ENCODE results near the gene FDX2. TPM values are rescaled to one million over a fixed set of nuclear protein-coding genes. Genes with fewer than 3 reads are reported as not detected.

The FDX2 gene
- total and polyA plus RNA-seq, 2 of the 13 experiments (the other 11 are each of a cell fraction or from before 2014, with no cell fraction given), result 21.0 to 24.7 TPM

DNA sequence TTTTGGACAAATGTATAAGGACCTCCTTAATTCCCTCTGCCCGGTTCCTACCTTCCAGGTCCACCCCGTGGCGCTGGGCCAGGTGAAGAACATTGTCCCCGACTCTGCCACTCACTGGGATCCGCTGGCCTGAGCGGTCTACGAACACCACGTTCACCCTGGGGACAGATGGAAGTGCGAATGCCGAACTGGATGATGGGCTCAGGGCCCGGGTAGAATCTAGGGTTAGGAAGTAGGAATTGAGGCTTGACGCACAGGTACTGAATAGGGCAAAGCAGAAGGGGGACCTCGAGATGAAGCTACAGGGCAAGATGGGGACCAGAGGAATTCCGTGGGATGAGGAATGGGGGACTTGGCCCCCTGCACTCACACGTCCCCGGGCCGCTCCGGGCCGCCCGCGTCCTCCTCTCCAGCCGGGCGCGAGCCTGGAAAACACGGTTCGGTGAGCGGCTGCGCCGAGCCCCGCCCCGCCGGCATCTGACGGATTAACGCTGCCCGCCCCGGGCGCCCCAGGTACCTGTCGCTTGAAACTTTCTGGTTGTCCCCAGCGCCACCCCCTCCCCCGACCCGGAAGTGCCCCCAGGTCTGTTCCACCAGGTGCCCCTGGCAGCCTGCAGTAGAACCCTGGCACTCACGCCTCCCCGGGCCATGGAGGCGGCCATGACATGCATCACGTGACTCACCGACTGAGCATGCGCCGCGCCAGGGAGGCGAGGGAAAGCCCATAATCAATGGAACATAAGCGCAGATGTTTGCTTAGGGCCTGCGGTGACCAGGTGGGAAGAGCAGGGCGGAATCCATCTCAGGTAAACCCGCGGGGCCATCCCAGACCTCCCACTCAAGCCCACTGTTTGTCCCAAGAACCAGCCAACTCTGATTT, at the start of gene FDX2 (continued):
- TF ChIP-seq ZNF350 (CRISPR knock-in tag; IDR thresholded peaks at IDR 0.05; ENCODE audit: borderline replicate concordance, low read depth), result peak; percentile 71
- TF ChIP-seq, protein P1, sequence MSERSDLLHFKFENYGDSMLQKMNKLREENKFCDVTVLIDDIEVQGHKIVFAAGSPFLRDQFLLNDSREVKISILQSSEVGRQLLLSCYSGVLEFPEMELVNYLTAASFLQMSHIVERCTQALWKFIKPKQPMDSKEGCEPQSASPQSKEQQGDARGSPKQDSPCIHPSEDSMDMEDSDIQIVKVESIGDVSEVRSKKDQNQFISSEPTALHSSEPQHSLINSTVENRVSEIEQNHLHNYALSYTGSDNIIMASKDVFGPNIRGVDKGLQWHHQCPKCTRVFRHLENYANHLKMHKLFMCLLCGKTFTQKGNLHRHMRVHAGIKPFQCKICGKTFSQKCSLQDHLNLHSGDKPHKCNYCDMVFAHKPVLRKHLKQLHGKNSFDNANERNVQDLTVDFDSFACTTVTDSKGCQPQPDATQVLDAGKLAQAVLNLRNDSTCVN (CRISPR knock-in tag; IDR thresholded peaks at IDR 0.05; ENCODE audit: borderline replicate concordance), result peak; percentile 47; the same call in 1 of the 2 replicates
- TF ChIP-seq ZNF878 (CRISPR knock-in tag; IDR thresholded peaks at IDR 0.05), result no peak
- no peak for TF ChIP-seq PCBP1 (IDR thresholded peaks at IDR 0.05; ENCODE audit: borderline replicate concordance, low read depth, low read length)
- TF ChIP-seq ZSCAN30 (CRISPR knock-in tag; IDR thresholded peaks at IDR 0.05), result no peak
- peak; percentile 83 for TF ChIP-seq PAF1 (CRISPR knock-in tag; IDR thresholded peaks at IDR 0.05)
- TF ChIP-seq, protein P2, sequence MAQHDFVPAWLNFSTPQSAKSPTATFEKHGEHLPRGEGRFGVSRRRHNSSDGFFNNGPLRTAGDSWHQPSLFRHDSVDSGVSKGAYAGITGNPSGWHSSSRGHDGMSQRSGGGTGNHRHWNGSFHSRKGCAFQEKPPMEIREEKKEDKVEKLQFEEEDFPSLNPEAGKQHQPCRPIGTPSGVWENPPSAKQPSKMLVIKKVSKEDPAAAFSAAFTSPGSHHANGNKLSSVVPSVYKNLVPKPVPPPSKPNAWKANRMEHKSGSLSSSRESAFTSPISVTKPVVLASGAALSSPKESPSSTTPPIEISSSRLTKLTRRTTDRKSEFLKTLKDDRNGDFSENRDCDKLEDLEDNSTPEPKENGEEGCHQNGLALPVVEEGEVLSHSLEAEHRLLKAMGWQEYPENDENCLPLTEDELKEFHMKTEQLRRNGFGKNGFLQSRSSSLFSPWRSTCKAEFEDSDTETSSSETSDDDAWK (CRISPR knock-in tag; IDR thresholded peaks at IDR 0.05), result no peak
- no peak for TF ChIP-seq ZNF619 (CRISPR knock-in tag; IDR thresholded peaks at IDR 0.05)
- 0 out of 2 replicates have a peak, but pooled peaks have one; percentile 41 for TF ChIP-seq ZNF614 (CRISPR knock-in tag; IDR thresholded peaks at IDR 0.05; ENCODE audit: borderline replicate concordance)
- no peak for TF ChIP-seq ZNF333 (CRISPR knock-in tag; IDR thresholded peaks at IDR 0.05; ENCODE audit: borderline replicate concordance)
- no peak for TF ChIP-seq ZFP36L2 (CRISPR knock-in tag; IDR thresholded peaks at IDR 0.05)
- TF ChIP-seq NFRKB (IDR thresholded peaks at IDR 0.05), result no peak
- no peak for TF ChIP-seq ZNF879 (CRISPR knock-in tag; IDR thresholded peaks at IDR 0.05)
- TF ChIP-seq CEBPB (IDR thresholded peaks at IDR 0.05; ENCODE audit: borderline replicate concordance, low read depth, low read length), result no peak
- no peak for TF ChIP-seq IKZF4 (CRISPR knock-in tag; IDR thresholded peaks at IDR 0.05; ENCODE audit: borderline replicate concordance, low read depth, not compliant biosample characterization)
- no peak for TF ChIP-seq ZNF777 (CRISPR knock-in tag; IDR thresholded peaks at IDR 0.05)
- TF ChIP-seq PHF8 (CRISPR knock-in tag; IDR thresholded peaks at IDR 0.05), result peak; percentile 77
- peak; percentile 98 for TF ChIP-seq RBM22 (optimal IDR thresholded peaks at IDR 0.05; ENCODE audit: low read length)
- TF ChIP-seq, protein P3, sequence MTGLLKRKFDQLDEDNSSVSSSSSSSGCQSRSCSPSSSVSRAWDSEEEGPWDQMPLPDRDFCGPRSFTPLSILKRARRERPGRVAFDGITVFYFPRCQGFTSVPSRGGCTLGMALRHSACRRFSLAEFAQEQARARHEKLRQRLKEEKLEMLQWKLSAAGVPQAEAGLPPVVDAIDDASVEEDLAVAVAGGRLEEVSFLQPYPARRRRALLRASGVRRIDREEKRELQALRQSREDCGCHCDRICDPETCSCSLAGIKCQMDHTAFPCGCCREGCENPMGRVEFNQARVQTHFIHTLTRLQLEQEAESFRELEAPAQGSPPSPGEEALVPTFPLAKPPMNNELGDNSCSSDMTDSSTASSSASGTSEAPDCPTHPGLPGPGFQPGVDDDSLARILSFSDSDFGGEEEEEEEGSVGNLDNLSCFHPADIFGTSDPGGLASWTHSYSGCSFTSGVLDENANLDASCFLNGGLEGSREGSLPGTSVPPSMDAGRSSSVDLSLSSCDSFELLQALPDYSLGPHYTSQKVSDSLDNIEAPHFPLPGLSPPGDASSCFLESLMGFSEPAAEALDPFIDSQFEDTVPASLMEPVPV (CRISPR knock-in tag; IDR thresholded peaks at IDR 0.05), result no peak
- TF ChIP-seq, protein P4, sequence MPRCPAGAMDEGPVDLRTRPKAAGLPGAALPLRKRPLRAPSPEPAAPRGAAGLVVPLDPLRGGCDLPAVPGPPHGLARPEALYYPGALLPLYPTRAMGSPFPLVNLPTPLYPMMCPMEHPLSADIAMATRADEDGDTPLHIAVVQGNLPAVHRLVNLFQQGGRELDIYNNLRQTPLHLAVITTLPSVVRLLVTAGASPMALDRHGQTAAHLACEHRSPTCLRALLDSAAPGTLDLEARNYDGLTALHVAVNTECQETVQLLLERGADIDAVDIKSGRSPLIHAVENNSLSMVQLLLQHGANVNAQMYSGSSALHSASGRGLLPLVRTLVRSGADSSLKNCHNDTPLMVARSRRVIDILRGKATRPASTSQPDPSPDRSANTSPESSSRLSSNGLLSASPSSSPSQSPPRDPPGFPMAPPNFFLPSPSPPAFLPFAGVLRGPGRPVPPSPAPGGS (CRISPR knock-in tag; IDR thresholded peaks at IDR 0.05), result 0 out of 2 replicates have a peak, but pooled peaks have one; percentile 62
- peak; percentile 61 for TF ChIP-seq HCFC1 (IDR thresholded peaks at IDR 0.05; ENCODE audit: low read depth, low read length)
- TF ChIP-seq ZNF629 (CRISPR knock-in tag; conservative IDR thresholded peaks at IDR 0.05), result no peak
- TF ChIP-seq SRSF9 (IDR thresholded peaks at IDR 0.05; ENCODE audit: borderline replicate concordance, insufficient read depth, low read depth, low read length, poor library complexity, severe bottlenecking), result no peak
- TF ChIP-seq KDM2A (CRISPR knock-in tag; IDR thresholded peaks at IDR 0.05; ENCODE audit: borderline replicate concordance, low read depth), result peak; percentile 99
- TF ChIP-seq SAFB2 (CRISPR knock-in tag; IDR thresholded peaks at IDR 0.05; ENCODE audit: borderline replicate concordance, low read depth), result no peak
